Aorta (tissue), 5 donors: Measurements from ENCODE around the gene GPR108. TPM values are rescaled to one million over a fixed set of nuclear protein-coding genes. Genes with fewer than 3 reads are reported as not detected.
"Not testable (repeated sequence)": the region's sequence is repeated elsewhere in the genome, so short reads cannot be mapped to it uniquely, and the experiment has no call there.

Experiments used
- ATAC-seq: fragments of 200-7000 bp; cut with Tn5 transposase; one replicate; pipeline ENCODE4 v1.9.1; 2022; ENCODE audit warnings: moderate library complexity; ENCODE audit not compliant: low FRiP score
- DNase-seq, 2 donors: peaks; one replicate each; pipeline ENCODE4 v3.0.0-alpha.2; 2020
- H3K27ac ChIP-seq, 2 donors: one replicate each; pipeline ENCODE4 v1.5.1; 2013; ENCODE audit warnings: low read length in 2 of 2, mild to moderate bottlenecking in 2 of 2, moderate library complexity in 2 of 2, control low read depth in 1 of 2, inconsistent platforms in 1 of 2, low read depth in 1 of 2
- H3K27me3 ChIP-seq, 2 donors: one replicate each; pipeline ENCODE4 v1.6.1; 2013; ENCODE audit warnings: control low read depth in 1 of 2, low read length in 1 of 2, mild to moderate bottlenecking in 1 of 2, moderate library complexity in 1 of 2; ENCODE audit not compliant: insufficient read depth in 2 of 2, control insufficient read depth in 1 of 2
- H3K36me3 ChIP-seq, 2 donors: one replicate each; pipeline ENCODE4 v1.6.1; 2013; ENCODE audit warnings: control low read depth in 1 of 2, low read length in 1 of 2, mild to moderate bottlenecking in 1 of 2; ENCODE audit not compliant: insufficient read depth in 2 of 2, control insufficient read depth in 1 of 2
- H3K4me1 ChIP-seq, 2 donors: one replicate each; pipeline ENCODE4 v1.6.1; 2013; ENCODE audit warnings: low read length in 2 of 2, control low read depth in 1 of 2, mild to moderate bottlenecking in 1 of 2, moderate library complexity in 1 of 2; ENCODE audit not compliant: insufficient read depth in 2 of 2, control insufficient read depth in 1 of 2
- H3K4me3 ChIP-seq, 2 donors: one replicate each; pipeline ENCODE4 v1.5.1; 2013; ENCODE audit warnings: low read length in 2 of 2, control low read depth in 1 of 2, mild to moderate bottlenecking in 1 of 2
- H3K9me3 ChIP-seq: one replicate; pipeline ENCODE4 v1.6.1; 2013; ENCODE audit warnings: mild to moderate bottlenecking, low read length; ENCODE audit not compliant: control insufficient read depth
- WGBS, 2 donors: extraction: QIAGEN DNeasy Blood & Tissue Kit; methylation state at CpG; one replicate each; pipeline ENCODE4 v1.1.7; 2013; 5-methylcytosine and 5-hydroxymethylcytosine counted together
- intact Hi-C, 2 donors: fragments of 100-400 bp; cut with DNase I; formaldehyde crosslinking; loops; one replicate each; pipeline versions ENCODE4 v1.14.2 to v1.15.0; 2022
- polyA plus RNA-seq, 2 donors: library from polyadenylated mRNA; stranded (reverse); fragments of 200-250 nt; gene quantifications; one replicate each; pipeline ENCODE4 v1.2.3, GENCODE V29; 2013
- total RNA-seq, 2 donors: library from RNA; stranded (reverse); fragmentation: NEBNext Ultra II Directional; extraction: Animal tissue kit (Norgen Biotek cat#: 25700); gene quantifications; one replicate each; pipeline ENCODE4 v1.2.1, GENCODE V29; 2021
- donor health status: healthy with polysubstance abuse.
- donor health status: Bipolar disorder and iron deficiency.
- donor health status: DM: no; HTN: no; CAD: no.
- donor health status: DM: no; HTN: no; CAD: no.
- donor health status: DM: yes; HTN: yes; CAD: no.

The GPR108 gene
- total and polyA plus RNA-seq, 4 donors: 33.1 to 117 (median 59.7) TPM

DNA sequence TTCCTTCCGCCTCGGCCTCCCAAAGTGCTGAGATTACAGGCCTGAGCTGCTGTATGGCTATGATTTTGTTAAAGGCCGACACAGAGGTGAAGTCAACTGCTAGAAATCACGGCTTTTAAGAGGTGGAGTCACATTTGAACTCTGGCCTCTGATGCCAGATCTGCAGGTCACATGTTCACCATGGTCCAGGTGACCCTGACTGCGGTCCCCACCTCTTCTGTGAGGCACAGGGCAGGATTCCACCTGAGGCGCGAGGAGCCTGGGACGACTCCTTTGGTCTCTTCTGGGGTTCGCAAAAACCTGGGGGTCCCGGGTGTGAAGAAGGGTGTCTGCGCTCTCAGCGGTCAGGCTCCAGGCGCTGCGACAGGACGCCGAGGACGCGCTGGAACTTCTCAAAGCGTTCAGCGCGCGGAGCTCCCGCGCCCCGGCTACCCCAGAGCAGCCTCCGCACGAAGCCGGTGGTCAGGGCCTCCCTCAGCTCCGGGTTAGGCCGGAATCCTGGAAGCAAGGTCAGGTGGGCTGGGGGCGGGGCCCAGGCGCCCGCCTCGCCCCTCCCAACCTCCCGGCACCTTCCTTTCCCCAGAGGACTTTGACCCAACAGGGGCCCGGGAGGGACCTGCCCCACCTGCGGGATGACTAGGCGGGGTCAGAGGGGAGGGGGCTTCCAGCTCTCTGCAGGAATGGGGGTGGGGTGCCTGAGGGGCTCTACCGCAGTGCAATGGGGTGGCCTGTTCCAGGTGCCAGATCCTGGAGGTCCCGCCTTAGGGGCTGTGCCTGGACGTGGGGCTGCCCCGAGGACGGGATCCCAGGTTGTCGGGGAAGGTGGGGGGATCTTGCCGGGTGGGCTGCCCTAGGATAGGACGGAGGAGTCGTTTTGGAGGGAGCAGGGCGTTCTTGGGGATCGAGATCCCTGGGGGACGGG, 15.1 kb upstream of the GPR108 start:
- no peak for DNase-seq
- ATAC-seq: no peak
- no peaks in the 10 kb centered on the region for H3K27me3 ChIP-seq
- intact Hi-C loops: no loop called here
- no peaks in the 10 kb centered on the region for H3K4me1 ChIP-seq
- peaks cover 2 to 4% of the 10 kb centered on the region in 2 donors for H3K36me3 ChIP-seq
- no peak overlapping the region for H3K27ac ChIP-seq
- no peak overlapping the region for H3K4me3 ChIP-seq
- WGBS, 2 donors: 62 to 66% methylated on average over 47 to 50 of the region's 50 CpGs
- H3K9me3 ChIP-seq: no peaks in the 10 kb centered on the region

GRCh38 chr19:6751189-6751588, 13.8 kb upstream of the GPR108 start:
- ATAC-seq: no peak
- H3K27ac ChIP-seq: no peak overlapping the region
- H3K4me3 ChIP-seq: no peak overlapping the region
- DNase-seq: no peak
- peaks cover 4 to 5% of the 10 kb centered on the region in 2 donors for H3K36me3 ChIP-seq
- H3K4me1 ChIP-seq: no peaks in the 10 kb centered on the region
- WGBS, 2 donors: 90 to 92% methylated on average over 16 of the region's 16 CpGs
- H3K27me3 ChIP-seq: no peaks in the 10 kb centered on the region
- intact Hi-C loops: no loop called here
- H3K9me3 ChIP-seq: no peaks in the 10 kb centered on the region

DNA sequence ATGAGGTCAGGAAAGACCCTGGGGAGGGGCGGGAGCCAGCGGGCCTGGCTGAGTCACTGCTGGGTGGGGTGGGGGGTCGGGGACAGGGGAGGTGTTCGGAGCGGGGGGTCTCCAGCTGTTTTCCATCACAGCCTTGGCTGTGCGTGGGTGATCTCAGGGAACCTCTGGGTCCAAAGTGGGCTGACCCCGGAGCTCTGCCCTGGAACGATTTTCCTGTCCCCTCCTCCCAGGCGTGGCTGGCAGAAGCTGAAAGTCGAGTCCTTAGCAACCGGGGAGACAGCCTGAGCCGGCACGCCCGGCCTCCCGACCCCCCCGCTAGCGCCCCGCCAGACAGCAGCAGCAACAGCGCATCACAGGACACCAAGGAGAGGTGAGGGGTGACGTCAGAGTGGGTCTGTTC, 12.7 kb upstream of the GPR108 start:
- WGBS, 2 donors: 83 to 85% methylated on average over 18 to 20 of the region's 20 CpGs
- Histone ChIP-seq H3K4me1 (no peaks in the 10 kb centered on the region), H3K36me3 (peaks cover 7 to 8% of the 10 kb centered on the region in 2 donors), H3K27ac (no peak overlapping the region), H3K9me3 (no peaks in the 10 kb centered on the region), H3K4me3 (no peak overlapping the region), H3K27me3 (no peaks in the 10 kb centered on the region)
- DNase-seq (peak in 1 of 2 donors; percentile 60), ATAC-seq (peak; percentile 15)
- intact Hi-C loops: no loop called here

DNA sequence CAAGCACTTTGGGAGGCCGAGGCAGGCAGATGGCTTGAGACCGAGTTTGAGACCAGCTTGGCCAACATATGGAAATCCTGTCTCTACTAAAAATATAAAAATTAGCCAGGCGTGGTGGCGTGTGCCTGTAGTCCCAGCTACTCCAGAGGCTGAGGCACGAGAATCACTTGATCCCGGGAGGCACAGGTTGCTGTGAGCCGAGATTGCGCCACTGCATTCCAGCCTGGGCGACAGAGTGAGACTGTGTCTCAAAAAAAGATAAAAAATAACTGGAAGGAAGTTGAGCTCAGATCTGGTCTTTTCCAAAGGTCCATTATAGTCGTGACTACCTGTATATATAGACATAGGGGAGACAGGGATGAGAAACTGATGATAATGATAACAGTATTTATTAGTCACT, 11.2 kb upstream of the GPR108 start:
- not testable (repeated sequence) for H3K4me1 ChIP-seq, DNase-seq, H3K36me3 ChIP-seq, H3K27me3 ChIP-seq, H3K4me3 ChIP-seq, H3K27ac ChIP-seq, H3K9me3 ChIP-seq, ATAC-seq
- WGBS, 2 donors: 89% methylated on average over 10 of the region's 10 CpGs
- intact Hi-C loops: loop anchor here in 1 of 2 donors (10.0 kb wide), 1 partner anchor 474 kb away; the partner anchor contains the start of gene MLLT1

DNA sequence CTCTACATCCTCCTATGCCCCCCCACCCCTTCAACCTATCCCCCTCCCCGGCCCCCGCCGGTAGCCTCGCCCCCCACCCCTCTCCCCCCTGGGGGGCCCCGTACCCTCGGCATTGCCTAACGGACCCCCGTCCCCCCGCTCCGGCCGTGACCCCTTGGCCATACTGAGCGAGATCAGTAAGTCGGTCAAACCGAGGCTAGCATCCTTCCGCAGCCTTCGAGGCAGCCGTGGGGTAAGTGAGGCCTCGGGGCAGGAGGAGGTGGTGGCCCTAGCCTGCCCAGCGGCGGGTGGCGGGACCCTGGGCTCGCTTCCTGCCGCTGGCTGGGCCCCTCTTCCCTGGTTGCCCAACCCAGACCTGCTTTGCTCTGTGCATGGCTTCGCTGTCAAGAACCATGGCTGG, 8.6 kb upstream of the GPR108 start:
- no peaks in the 10 kb centered on the region for H3K9me3 ChIP-seq
- ATAC-seq (no peak), DNase-seq (no peak)
- no peaks in the 10 kb centered on the region for H3K4me1 ChIP-seq
- no peaks in the 10 kb centered on the region for H3K27me3 ChIP-seq
- no peak overlapping the region for H3K27ac ChIP-seq
- H3K36me3 ChIP-seq: peaks cover 4 to 8% of the 10 kb centered on the region in 2 donors
- no peak overlapping the region for H3K4me3 ChIP-seq
- WGBS, 2 donors: 91 to 93% methylated on average over 23 to 24 of the region's 24 CpGs
- intact Hi-C loops: loop anchor here (2.0 to 10.0 kb wide), 2 partner anchors 55 to 471 kb away; partner anchors contain the start of gene MLLT1 (in 1 of the 2)

GRCh38 chr19:6744381-6745301, 7.3 kb upstream of the GPR108 start:
- no peaks in the 10 kb centered on the region for H3K4me1 ChIP-seq
- ATAC-seq: peak; percentile 88
- intact Hi-C loops: loop anchor here (2.0 to 10.0 kb wide), 3 partner anchors 56 to 1062 kb away; partner anchors contain the start of genes HSD11B1L (in 1 of the 2), MICOS13 (in 1 of the 2) and MLLT1 (in 1 of the 2)
- peak; percentile 89 to 96 for DNase-seq
- H3K36me3 ChIP-seq: peaks cover 4 to 6% of the 10 kb centered on the region in 2 donors
- no peaks in the 10 kb centered on the region for H3K27me3 ChIP-seq
- no peaks in the 10 kb centered on the region for H3K9me3 ChIP-seq
- H3K27ac ChIP-seq: peak overlapping the region; percentile 20 to 88
- no peak overlapping the region for H3K4me3 ChIP-seq
- WGBS, 2 donors: 4 to 5% methylated on average over 40 to 41 of the region's 41 CpGs

DNA sequence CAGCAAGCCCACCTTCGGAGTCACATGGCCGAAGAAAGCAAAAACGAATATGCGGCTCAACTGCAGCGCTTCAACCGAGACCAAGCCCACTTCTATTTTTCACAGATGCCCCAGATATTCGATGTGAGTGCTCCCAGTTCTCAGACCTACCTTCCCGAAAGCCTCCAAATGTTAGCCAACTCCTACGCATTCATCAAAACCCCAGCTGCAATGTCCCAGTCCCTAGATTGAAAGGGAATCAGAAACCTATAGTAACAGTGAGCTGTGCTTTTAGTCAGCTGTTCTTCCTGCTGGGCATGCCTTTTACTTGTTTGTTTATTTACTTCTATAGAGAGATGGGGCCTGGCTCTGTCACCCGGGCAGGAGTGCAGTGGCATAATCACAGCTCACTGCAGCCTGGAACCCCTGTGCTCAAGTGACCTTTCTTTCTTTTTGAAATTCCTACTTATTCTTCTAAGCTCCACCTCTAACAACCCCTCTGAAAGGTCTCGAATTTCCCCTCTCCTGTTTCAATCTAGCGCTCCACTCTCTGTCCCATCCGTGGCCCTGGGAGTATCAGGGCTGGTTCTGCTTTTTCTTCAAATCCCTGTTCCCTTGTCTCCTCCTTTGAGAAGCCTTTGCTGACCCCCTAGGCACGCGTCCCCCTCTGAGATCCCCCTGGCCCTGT, 6.5 kb upstream of the GPR108 start:
- 73 to 76% methylated on average over 15 of the region's 15 CpGs for WGBS, 2 donors
- Histone ChIP-seq H3K4me1 (no peaks in the 10 kb centered on the region), H3K27me3 (no peaks in the 10 kb centered on the region), H3K36me3 (peaks cover 4 to 6% of the 10 kb centered on the region in 2 donors), H3K27ac (peak overlapping the region in 1 of 2 donors; percentile 88), H3K4me3 (no peak overlapping the region), H3K9me3 (no peaks in the 10 kb centered on the region)
- DNase-seq (no peak), ATAC-seq (no peak)
- intact Hi-C loops: loop anchor here (2.0 to 10.0 kb wide), 3 partner anchors 57 to 1062 kb away; partner anchors contain the start of genes HSD11B1L (in 1 of the 2), MICOS13 (in 1 of the 2) and MLLT1 (in 1 of the 2)

- intact Hi-C loops: loop anchor here (5.0 to 10.0 kb wide), 2 partner anchors 468 to 1061 kb away; partner anchors contain the start of genes HSD11B1L (in 1 of the 2), MICOS13 (in 1 of the 2) and MLLT1 (in 1 of the 2)
- no peak overlapping the region for H3K27ac ChIP-seq
- H3K4me1 ChIP-seq: no peaks in the 10 kb centered on the region
- 80 to 83% methylated on average over 7 of the region's 7 CpGs for WGBS, 2 donors
- peaks cover 4 to 6% of the 10 kb centered on the region in 2 donors for H3K36me3 ChIP-seq
- DNase-seq (no peak), ATAC-seq (no peak)
- no peak overlapping the region for H3K4me3 ChIP-seq
- H3K9me3 ChIP-seq: no peaks in the 10 kb centered on the region
- no peaks in the 10 kb centered on the region for H3K27me3 ChIP-seq
Measured at GRCh38 chr19:6743066-6743465, 5.7 kb upstream of the GPR108 start.
